GM03348 (cell line): ENCODE measurements around the gene TTC22.
"Not testable (repeated sequence)": the region's sequence is repeated elsewhere in the genome, so short reads cannot be mapped to it uniquely, and the experiment has no call there.

ENCODE experiments used
- DNase-seq: peaks from one replicate; pipeline ENCODE4 v3.0.0; 2012; ENCODE audit warnings: low spot score

TTC22 gene

DNA sequence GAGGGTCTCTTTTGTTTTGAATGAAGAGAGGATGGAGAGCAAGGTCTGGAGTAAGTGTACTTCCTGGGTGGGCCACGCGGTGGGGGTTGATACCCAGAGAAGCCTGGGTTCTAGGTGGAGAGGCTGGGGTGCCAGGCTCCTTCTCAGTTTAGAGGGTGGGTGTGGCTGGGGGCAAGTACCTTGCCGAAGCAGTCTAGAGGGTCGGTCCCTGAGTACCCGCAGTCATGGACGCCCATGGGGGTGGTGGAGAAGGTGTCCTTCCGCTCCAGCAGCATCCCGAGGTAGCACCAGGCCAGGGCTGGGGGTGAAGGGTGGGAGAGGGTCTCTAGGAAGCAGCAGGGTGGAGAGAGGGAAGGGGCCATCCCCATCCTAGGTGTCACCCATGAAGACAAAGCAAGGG lies 14.3 kb downstream of the TTC22 start:
- DNase-seq: no peak

- DNase-seq: no peak
Measured at GRCh38 chr1:54784066-54784465, 17.1 kb downstream of the TTC22 start.

DNA sequence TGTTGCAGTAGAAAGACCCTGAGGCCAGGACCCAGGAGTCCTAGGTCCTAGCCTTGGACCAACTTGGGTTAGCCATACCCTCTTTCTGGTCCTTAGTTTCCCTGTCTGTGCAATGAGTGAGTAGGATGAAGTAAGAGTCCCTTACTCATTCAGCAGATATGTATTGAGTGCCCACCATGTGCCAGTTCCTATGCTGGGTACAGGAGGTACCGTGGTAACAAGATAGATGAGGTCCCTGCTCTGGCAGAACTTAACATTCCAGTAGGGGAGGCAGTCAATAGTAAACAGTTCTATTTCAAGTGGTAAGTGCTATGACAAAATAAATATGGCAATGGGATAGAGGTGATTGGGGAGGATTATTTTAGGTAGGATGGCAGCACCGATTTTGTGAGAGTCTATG lies 18.5 kb downstream of the TTC22 start:
- DNase-seq: no peak

GRCh38 chr1:54782156-54782555 lies 19.0 kb downstream of the TTC22 start:
- no peak for DNase-seq

DNA sequence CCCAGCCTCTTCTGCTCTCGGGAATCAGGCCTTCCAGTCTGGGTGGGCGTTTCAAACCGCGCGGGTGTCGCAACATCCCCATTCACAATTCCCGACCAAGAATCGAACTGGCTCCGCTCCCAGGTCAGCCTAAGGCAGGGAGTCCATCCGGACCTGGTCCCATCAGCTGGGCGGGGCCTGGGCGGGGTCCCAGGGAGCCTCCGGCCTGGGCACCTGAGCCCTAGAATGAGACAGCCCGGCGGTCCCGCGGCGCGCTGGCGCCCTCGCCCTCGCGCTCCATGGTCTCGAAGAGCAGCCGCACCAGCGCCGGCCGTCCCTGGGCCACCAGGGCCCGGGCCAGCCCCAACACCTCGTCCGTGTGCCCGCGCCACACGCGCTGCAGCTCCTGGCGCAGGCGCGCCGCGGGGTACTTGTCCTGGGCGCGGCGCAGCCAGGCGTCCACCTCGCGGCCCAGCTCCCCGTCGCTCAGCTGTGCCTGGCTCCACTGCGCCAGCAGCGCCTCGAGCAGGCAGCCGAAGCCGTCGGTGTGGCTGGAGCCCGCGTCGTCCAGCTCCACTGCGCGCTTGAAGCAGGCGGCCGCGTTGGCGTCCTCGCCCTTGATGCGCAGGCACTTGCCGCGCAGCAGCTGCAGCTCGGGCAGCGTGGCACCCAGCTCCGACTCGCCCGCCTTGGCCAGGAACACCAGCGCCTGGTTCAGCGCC lies 19.9 kb downstream of the TTC22 start:
- no peak for DNase-seq

GRCh38 chr1:54777431-54777830 lies 23.7 kb downstream of the TTC22 start:
- no peak for DNase-seq

DNA sequence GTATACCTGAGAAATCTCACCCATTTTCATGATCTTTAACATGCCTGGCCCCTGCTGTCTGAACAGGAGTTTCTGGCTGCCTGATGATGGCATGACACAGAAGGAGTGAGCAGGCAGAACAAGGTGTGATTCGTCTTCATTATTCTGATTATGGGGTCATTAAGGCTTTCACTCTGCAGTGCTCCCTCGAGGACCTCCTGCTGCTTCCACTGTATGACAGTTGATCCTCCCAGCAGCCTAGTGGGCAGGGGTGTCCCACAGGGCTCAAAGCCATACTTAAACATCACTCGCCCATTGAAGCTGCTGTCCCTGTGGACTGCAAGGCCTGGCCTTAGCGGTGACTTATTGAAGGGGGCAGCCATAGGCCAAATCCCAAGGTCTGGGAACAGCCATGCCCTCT lies 24.1 kb downstream of the TTC22 start:
- no peak for DNase-seq

- not testable (repeated sequence) for DNase-seq
Measured at GRCh38 chr1:54775828-54776721, 25.0 kb downstream of the TTC22 start.

- DNase-seq: no peak
Measured at GRCh38 chr1:54774820-54775498, 26.2 kb downstream of the TTC22 start.

- no peak for DNase-seq
Measured at GRCh38 chr1:54772951-54773350, 28.2 kb downstream of the TTC22 start.

- no peak for DNase-seq
Measured at GRCh38 chr1:54768093-54768492, 33.0 kb downstream of the TTC22 start.

DNA sequence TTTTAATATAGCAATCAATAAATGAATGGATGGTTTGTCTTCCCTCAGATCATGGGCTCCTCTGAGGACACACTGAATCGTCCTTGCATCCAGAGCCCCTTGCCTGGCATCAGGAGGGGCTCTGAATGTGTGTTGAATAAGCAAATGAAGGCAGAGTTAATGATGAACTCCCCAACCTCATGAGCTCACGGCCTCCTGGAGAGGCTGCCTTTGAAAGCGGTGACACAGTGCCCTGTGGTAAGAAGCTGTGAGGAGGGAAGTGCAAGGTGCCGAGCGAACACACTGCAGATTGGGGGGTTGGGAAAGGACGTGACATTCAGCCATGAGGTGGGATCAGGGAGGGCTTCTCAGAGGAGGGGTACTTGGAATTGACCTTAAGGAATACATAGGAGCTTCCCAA lies 33.6 kb downstream of the TTC22 start:
- DNase-seq: no peak

GRCh38 chr1:54766726-54767125 lies 34.4 kb downstream of the TTC22 start:
- DNase-seq: no peak

GRCh38 chr1:54764922-54765561 lies 36.1 kb downstream of the TTC22 start:
- DNase-seq: no peak

GRCh38 chr1:54764133-54764921 lies 36.8 kb downstream of the TTC22 start, which contains the start of gene PARS2:
PARS2 (minus strand) TSS chr1:54764523; CDS start chr1:54759161, 5,362 bp downstream.
- DNase-seq: peak; percentile 99

- DNase-seq: peak; percentile 18
Measured at GRCh38 chr1:54763816-54764132, 37.3 kb downstream of the TTC22 start.

GRCh38 chr1:54758678-54759348 lies 42.3 kb downstream of the TTC22 start:
- no peak for DNase-seq

DNA sequence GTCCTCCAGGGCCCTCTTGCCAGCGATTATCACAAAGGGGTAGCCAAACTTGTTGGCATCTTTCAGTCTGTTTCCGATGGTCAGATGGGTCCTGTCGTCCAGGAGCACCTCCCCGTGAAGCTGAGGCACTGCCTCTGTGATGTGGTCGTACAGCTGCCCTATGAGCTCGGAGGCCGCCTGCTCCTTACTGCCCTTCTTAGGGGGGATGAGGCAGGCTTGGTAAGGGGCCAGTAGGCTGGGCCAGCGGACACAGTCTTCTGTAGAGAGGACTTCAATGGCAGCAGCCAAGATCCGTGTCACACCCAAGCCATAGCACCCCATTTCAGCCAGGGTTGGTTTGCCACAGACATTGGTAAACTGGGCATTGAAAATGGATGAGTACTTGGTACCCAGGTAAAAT lies 43.3 kb downstream of the TTC22 start:
- DNase-seq: no peak

- DNase-seq: no peak
Measured at GRCh38 chr1:54754486-54755285, 46.4 kb downstream of the TTC22 start.

DNA sequence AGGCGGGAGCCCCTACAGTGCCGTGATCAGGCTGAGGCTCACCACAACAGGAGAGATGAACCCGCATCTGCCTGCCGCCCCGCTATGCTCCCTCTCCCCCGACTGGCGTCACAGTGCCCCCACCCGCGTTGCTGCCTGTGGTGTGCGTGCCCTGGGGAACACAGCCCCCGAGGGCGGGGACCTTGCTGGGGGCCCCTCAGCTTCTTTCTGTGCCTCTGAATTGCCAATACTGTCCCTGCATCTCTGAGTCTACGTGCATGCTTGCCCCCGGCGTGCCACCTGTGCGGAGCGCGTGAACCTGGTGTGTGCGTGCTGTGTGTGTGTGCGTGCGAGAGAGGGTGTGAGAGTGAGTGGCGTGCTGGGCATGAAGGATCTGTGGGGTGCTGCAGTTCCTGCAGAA lies 47.1 kb downstream of the TTC22 start:
- no peak for DNase-seq
